Pancreas (tissue), 10 donors: ENCODE results near the gene TBX2. TPM values are rescaled to one million over a fixed set of nuclear protein-coding genes. Genes with fewer than 3 reads are reported as not detected.
A peak's percentile ranks its signal among the peaks of the same experiment; 100 is the strongest.

Experiments
- ATAC-seq, 4 donors: fragments of 200-7000 bp; cut with Tn5 transposase; one replicate each; pipeline versions ENCODE4 v1.8.0 to v1.9.1; 2020; ENCODE audit warnings: mild to moderate bottlenecking in 4 of 4, moderate library complexity in 4 of 4
- DNase-seq, 6 donors: peaks; one replicate each; pipeline ENCODE4 v3.0.0-alpha.2; 2020
- FAIRE-seq: peaks from 2 replicates; lab custom pipeline; 2012; peaks lifted over from hg19 to GRCh38; lab: Jason Lieb, UNC
- H3K27ac ChIP-seq, 4 donors: fragments of 200-600 bp; sonication (generic); 1 replicate in 3 of 4; 2 replicates in 1 of 4; pipeline versions ENCODE4 v1.5.0 to v1.8.0; 2020
- H3K27me3 ChIP-seq, 4 donors: fragments of 200-600 bp; one replicate each; pipeline ENCODE4 v1.8.0; 2021
- H3K36me3 ChIP-seq, 3 donors: fragments of 200-600 bp; sonication (generic) in 1 of 3; one replicate each; pipeline versions ENCODE4 v1.5.0 to v1.8.0; 2020 to 2021
- H3K4me1 ChIP-seq, 3 donors: fragments of 200-600 bp; one replicate each; pipeline ENCODE4 v1.8.0; 2021
- H3K4me3 ChIP-seq, 4 donors: fragments of 200-600 bp; sonication (generic) in 2 of 4; one replicate each; pipeline versions ENCODE4 v1.5.0 to v1.8.0; 2020 to 2021
- H3K9me3 ChIP-seq, 4 donors: fragments of 200-600 bp; one replicate each; pipeline ENCODE4 v1.8.0; 2021
- WGBS, 2 donors: extraction: QIAGEN DNeasy Blood & Tissue Kit; methylation state at CpG; one replicate each; pipeline ENCODE4 v1.1.7; 2013; 5-methylcytosine and 5-hydroxymethylcytosine counted together
- intact Hi-C, 3 donors: fragments of 100-400 bp; cut with DNase I; formaldehyde crosslinking; loops; one replicate each; pipeline versions ENCODE4 v1.11.1 to v1.14.2; 2022
- polyA plus RNA-seq, 2 donors: library from polyadenylated mRNA; stranded (reverse); fragments of 200-250 nt; gene quantifications; one replicate each; pipeline ENCODE4 v1.2.3, GENCODE V29; 2013
- total RNA-seq, 6 donors: library from RNA; stranded (reverse); fragmentation: NEBNext Ultra II Directional in 4 of 6; extraction: Animal tissue kit (Norgen Biotek cat#: 25700) in 4 of 6; gene quantifications; one replicate each; pipeline versions ENCODE4 v1.2.1 to v1.2.4, GENCODE V29; 2021 to 2023
- TF ChIP-seq, protein P1 (sequence below), 4 donors: fragments of 200-600 bp; sonication (generic) in 3 of 4; IDR thresholded peaks; one replicate each; pipeline versions ENCODE4 v1.5.0 to v1.8.0; 2021; ENCODE audit warnings: antibody characterized with exemption in 4 of 4
- donor health status: healthy with polysubstance abuse.
- donor health status: DM: no; HTN: no; CAD: no; lungs with moderate emphysema.
- donor health status: DM: no; HTN: no; CAD: no.
- donor health status: control.
- donor health status: control.
- donor health status: Bipolar disorder and iron deficiency.
- donor health status: DM: yes; HTN: yes; CAD: no.
- donor health status: DM: no; HTN: no; CAD: no.
- donor health status: DM: no; HTN: no; CAD: no.
- donor health status: DM: yes; HTN: yes; CAD: no.

Gene TBX2
- total and polyA plus RNA-seq, 8 donors, result 1.2 to 12.1 (median 2.7) TPM

GRCh38 chr17:61384354-61384691 is 15.3 kb upstream of the TBX2 start:
- no peak overlapping the region for H3K4me3 ChIP-seq
- ATAC-seq (no peak), FAIRE-seq (no peak), DNase-seq (no peak)
- H3K27me3 ChIP-seq, result no peaks in the 10 kb centered on the region
- H3K27ac ChIP-seq, result no peak overlapping the region
- TF ChIP-seq, protein P1, sequence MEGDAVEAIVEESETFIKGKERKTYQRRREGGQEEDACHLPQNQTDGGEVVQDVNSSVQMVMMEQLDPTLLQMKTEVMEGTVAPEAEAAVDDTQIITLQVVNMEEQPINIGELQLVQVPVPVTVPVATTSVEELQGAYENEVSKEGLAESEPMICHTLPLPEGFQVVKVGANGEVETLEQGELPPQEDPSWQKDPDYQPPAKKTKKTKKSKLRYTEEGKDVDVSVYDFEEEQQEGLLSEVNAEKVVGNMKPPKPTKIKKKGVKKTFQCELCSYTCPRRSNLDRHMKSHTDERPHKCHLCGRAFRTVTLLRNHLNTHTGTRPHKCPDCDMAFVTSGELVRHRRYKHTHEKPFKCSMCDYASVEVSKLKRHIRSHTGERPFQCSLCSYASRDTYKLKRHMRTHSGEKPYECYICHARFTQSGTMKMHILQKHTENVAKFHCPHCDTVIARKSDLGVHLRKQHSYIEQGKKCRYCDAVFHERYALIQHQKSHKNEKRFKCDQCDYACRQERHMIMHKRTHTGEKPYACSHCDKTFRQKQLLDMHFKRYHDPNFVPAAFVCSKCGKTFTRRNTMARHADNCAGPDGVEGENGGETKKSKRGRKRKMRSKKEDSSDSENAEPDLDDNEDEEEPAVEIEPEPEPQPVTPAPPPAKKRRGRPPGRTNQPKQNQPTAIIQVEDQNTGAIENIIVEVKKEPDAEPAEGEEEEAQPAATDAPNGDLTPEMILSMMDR (IDR thresholded peaks at IDR 0.05), result no peak
- no peaks in the 10 kb centered on the region for H3K9me3 ChIP-seq
- 91 to 94% methylated on average over 8 of the region's 8 CpGs for WGBS, 2 donors
- intact Hi-C loops, result loop anchor here in 1 of 3 donors (10.0 kb wide), 1 partner anchor 660 kb away; no protein-coding TSS in a partner anchor
- H3K4me1 ChIP-seq, result no peaks in the 10 kb centered on the region
- H3K36me3 ChIP-seq, result no peaks in the 10 kb centered on the region

- H3K27ac ChIP-seq, result no peak overlapping the region
- no peaks in the 10 kb centered on the region for H3K9me3 ChIP-seq
- FAIRE-seq (no peak), DNase-seq (peak in 1 of 6 donors; percentile 36), ATAC-seq (no peak)
- no peaks in the 10 kb centered on the region for H3K27me3 ChIP-seq
- no peaks in the 10 kb centered on the region for H3K36me3 ChIP-seq
- TF ChIP-seq, protein P1 (IDR thresholded peaks at IDR 0.05), result no peak
- no peak overlapping the region for H3K4me3 ChIP-seq
- WGBS, 2 donors, result 92 to 95% methylated on average over 13 of the region's 13 CpGs
- H3K4me1 ChIP-seq, result peaks cover 0 to 3% (median 0%) of the 10 kb centered on the region in 3 donors
- intact Hi-C loops, result loop anchor here in 1 of 3 donors (10.0 kb wide), 1 partner anchor 660 kb away; no protein-coding TSS in a partner anchor
Observed at GRCh38 chr17:61384692-61385576, 14.7 kb upstream of the TBX2 start.

DNA sequence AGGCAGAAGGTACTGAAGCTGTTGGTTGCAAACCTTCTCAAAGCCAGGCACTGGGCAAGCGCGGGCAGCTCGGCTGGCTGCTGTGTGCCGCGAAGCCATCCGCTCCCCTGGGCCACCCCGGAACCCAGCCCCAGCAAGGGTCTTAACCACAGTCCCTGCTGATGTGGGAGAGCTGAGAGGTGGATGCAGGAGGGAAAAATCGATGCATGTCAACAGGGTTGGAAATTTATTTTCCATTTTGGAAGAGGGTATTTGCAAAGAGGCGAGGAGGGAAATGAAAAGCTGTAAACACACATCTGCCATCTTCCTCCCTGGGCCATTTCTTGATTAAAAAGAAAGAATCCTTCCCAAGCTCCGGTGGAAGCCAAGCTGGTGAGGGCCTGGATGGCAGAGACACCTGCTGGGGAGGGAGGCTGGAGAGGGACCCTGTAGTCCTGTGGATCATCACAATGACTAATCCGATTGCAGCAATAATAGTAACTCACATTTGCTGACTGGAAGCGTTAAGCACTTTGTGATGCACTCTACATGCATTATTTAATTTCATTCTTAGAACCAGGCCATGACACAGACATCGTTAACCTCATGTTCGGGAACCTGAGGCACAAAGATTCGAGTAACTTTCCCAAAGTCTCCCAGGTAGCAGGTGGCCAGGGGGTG is 13.9 kb upstream of the TBX2 start:
- H3K4me3 ChIP-seq, result no peak overlapping the region
- DNase-seq, result peak in 1 of 6 donors; percentile 36
- WGBS, 2 donors, result 91 to 95% methylated on average over 15 of the region's 15 CpGs
- TF ChIP-seq, protein P1 (IDR thresholded peaks at IDR 0.05), result no peak
- no peaks in the 10 kb centered on the region for H3K36me3 ChIP-seq
- H3K27me3 ChIP-seq, result no peaks in the 10 kb centered on the region
- H3K27ac ChIP-seq, result no peak overlapping the region
- intact Hi-C loops, result loop anchor here in 1 of 3 donors (10.0 kb wide), 1 partner anchor 661 kb away; no protein-coding TSS in a partner anchor
- no peaks in the 10 kb centered on the region for H3K9me3 ChIP-seq
- FAIRE-seq, result no peak
- H3K4me1 ChIP-seq, result peaks cover 0 to 3% (median 0%) of the 10 kb centered on the region in 3 donors
- ATAC-seq, result no peak

- ATAC-seq, result no peak
- WGBS, 2 donors, result 88 to 89% methylated on average over 6 of the region's 6 CpGs
- FAIRE-seq, result no peak
Observed at GRCh38 chr17:61386251-61386650, 13.4 kb upstream of the TBX2 start.

More at GRCh38 chr17:61386251-61386650, 13.4 kb upstream of the TBX2 start:
- TF ChIP-seq, protein P1 (IDR thresholded peaks at IDR 0.05), result no peak
- intact Hi-C loops, result loop anchor here in 1 of 3 donors (10.0 kb wide), 1 partner anchor 661 kb away; no protein-coding TSS in a partner anchor
- Histone ChIP-seq H3K27ac (no peak overlapping the region), H3K9me3 (no peaks in the 10 kb centered on the region), H3K36me3 (no peaks in the 10 kb centered on the region), H3K4me1 (peaks cover 0 to 3% (median 0%) of the 10 kb centered on the region in 3 donors), H3K4me3 (no peak overlapping the region), H3K27me3 (no peaks in the 10 kb centered on the region)
- no peak for DNase-seq
